ENCODE measurements around the gene B3GNT7.
A peak's percentile ranks its signal among the peaks of the same experiment; 100 is the strongest.

Gene B3GNT7

DNA sequence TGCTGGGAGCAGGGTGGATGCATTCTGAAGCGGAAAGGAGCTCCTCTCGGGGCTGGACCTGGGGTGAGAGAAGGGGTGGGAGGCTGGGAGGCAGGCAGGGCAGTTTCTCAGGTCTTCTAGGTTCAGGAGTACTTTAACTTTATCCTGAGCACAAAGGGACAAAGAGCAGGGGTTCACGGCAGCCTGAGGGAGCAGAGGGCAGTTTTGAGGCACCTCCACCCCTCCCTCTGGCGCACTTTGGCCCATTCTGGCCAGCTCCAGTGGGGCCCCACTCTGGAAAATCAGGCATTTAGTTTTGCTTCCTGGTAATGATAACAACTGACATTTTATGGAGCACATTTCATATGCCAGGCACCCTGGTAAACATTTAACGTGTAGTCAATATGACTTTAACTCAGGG, 14.3 kb downstream of the B3GNT7 start:
- Histone ChIP-seq H2AFZ (ENCODE audit: low read depth, low read length) (no peak overlapping the region), H4K91ac (ENCODE audit: low read length) (no peak overlapping the region), H2AK5ac (ENCODE audit: low read length, severe bottlenecking) (peak overlapping the region; percentile 21), H2BK15ac (ENCODE audit: low read depth, poor library complexity, severe bottlenecking) (no peak overlapping the region), H3K4me3 (ENCODE audit: insufficient read depth in 1 of 2, low read depth in 1 of 2, low read length in 2 of 2) (no peak overlapping the region), H3K23ac (ENCODE audit: low read length in 2 of 2) (peak overlapping the region in 1 of 2 experiments; percentile 31), H3K4me1 (ENCODE audit: control insufficient read depth, insufficient read depth, low read depth, low read length) (peaks cover 16% of the 10 kb centered on the region), H4K8ac (ENCODE audit: low read length) (no peak overlapping the region), H3K4ac (ENCODE audit: low read depth in 1 of 2, low read length in 2 of 2) (no peak overlapping the region), H3K18ac (ENCODE audit: low read depth in 1 of 2, low read length in 2 of 2) (no peak overlapping the region), H3K27ac (ENCODE audit: low read length, poor library complexity, severe bottlenecking) (no peak overlapping the region), H3K27me3 (ENCODE audit: control insufficient read depth in 1 of 2, insufficient read depth in 1 of 2, low read length in 2 of 2) (peaks cover 0 to 24% of the 10 kb centered on the region in 2 experiments), H3K9me3 (ENCODE audit: control insufficient read depth, low read length) (peaks cover 3% of the 10 kb centered on the region), H3K79me1 (replicated peaks; ENCODE audit: low read length, poor library complexity, severe bottlenecking) (peaks cover 1% of the 10 kb centered on the region), H3K4me2 (ENCODE audit: low read length, poor library complexity, severe bottlenecking) (no peak overlapping the region), H2BK120ac (ENCODE audit: low read depth, low read length) (no peak overlapping the region), H3K36me3 (ENCODE audit: control insufficient read depth in 1 of 2, insufficient read depth in 2 of 2, low read depth in 1 of 2, low read length in 2 of 2) (no peaks in the 10 kb centered on the region), H2BK12ac (ENCODE audit: low read length in 2 of 2) (no peak overlapping the region), H2BK5ac (ENCODE audit: low read depth, low read length, poor library complexity, severe bottlenecking) (no peak overlapping the region), H3K9ac (ENCODE audit: low read length) (no peak overlapping the region), H3K14ac (ENCODE audit: low read length in 2 of 2) (no peak overlapping the region)
- DNase-seq: no peak
- 96% methylated on average over 5 of the region's 5 CpGs for WGBS

DNA sequence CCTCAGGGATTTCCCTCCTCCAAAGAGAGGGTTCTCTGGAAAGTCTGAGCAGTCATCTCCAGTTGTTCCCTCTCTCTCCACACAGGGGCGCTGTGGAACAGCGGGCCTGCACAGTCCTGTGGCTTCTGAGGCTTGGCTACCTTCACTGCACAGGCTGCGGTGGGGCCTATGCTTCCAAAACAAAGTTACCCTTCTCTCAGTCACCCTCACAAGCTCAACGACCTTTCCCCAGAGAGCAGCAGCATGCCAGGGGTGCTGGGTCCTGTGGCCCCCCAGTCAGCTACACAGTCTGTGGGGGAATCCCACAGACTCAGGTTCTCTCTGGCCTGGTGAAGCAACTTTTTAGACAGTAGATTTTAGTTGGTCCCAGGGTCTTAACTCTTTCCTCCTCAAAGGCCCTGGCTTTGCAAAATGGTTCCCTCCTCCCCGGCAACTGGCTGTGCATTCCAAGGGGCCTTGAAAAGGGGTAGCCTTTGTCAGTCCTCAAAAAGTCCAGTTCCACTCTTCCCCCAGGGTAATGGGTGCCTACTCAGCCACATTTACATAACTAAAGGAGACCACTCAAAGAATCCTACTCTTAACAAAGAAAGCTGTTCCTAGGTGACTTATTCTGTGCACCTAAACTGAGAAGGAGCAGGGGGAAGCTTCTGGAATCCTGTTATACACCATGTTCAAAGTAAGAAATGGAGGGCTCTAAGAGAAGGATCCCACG, 14.9 kb downstream of the B3GNT7 start:
- Histone ChIP-seq H2AK5ac (ENCODE audit: low read length, severe bottlenecking) (no peak overlapping the region), H2AFZ (ENCODE audit: low read depth, low read length) (no peak overlapping the region), H2BK15ac (ENCODE audit: low read depth, poor library complexity, severe bottlenecking) (no peak overlapping the region), H3K9ac (ENCODE audit: low read length) (no peak overlapping the region), H3K23ac (ENCODE audit: low read length in 2 of 2) (no peak overlapping the region), H4K91ac (ENCODE audit: low read length) (no peak overlapping the region), H3K36me3 (ENCODE audit: control insufficient read depth in 1 of 2, insufficient read depth in 2 of 2, low read depth in 1 of 2, low read length in 2 of 2) (no peaks in the 10 kb centered on the region), H3K18ac (ENCODE audit: low read depth in 1 of 2, low read length in 2 of 2) (no peak overlapping the region), H3K27ac (ENCODE audit: low read length, poor library complexity, severe bottlenecking) (no peak overlapping the region), H3K14ac (ENCODE audit: low read length in 2 of 2) (no peak overlapping the region), H3K4me3 (ENCODE audit: insufficient read depth in 1 of 2, low read depth in 1 of 2, low read length in 2 of 2) (peak overlapping the region in 1 of 2 experiments; percentile 31), H3K4me2 (ENCODE audit: low read length, poor library complexity, severe bottlenecking) (no peak overlapping the region), H3K4me1 (ENCODE audit: control insufficient read depth, insufficient read depth, low read depth, low read length) (peaks cover 14% of the 10 kb centered on the region), H3K9me3 (ENCODE audit: control insufficient read depth, low read length) (peaks cover 3% of the 10 kb centered on the region), H2BK120ac (ENCODE audit: low read depth, low read length) (no peak overlapping the region), H2BK5ac (ENCODE audit: low read depth, low read length, poor library complexity, severe bottlenecking) (no peak overlapping the region), H4K8ac (ENCODE audit: low read length) (no peak overlapping the region), H3K79me1 (replicated peaks; ENCODE audit: low read length, poor library complexity, severe bottlenecking) (peaks cover 1% of the 10 kb centered on the region), H2BK12ac (ENCODE audit: low read length in 2 of 2) (no peak overlapping the region), H3K27me3 (ENCODE audit: control insufficient read depth in 1 of 2, insufficient read depth in 1 of 2, low read length in 2 of 2) (peaks cover 0 to 24% of the 10 kb centered on the region in 2 experiments), H3K4ac (ENCODE audit: low read depth in 1 of 2, low read length in 2 of 2) (no peak overlapping the region)
- 58% methylated on average over 5 of the region's 6 CpGs for WGBS
- no peak for DNase-seq

- no peak overlapping the region for H2AFZ ChIP-seq (ENCODE audit: low read depth, low read length)
Measured at GRCh38 chr2:231411237-231411636, 15.7 kb downstream of the B3GNT7 start.

DNA sequence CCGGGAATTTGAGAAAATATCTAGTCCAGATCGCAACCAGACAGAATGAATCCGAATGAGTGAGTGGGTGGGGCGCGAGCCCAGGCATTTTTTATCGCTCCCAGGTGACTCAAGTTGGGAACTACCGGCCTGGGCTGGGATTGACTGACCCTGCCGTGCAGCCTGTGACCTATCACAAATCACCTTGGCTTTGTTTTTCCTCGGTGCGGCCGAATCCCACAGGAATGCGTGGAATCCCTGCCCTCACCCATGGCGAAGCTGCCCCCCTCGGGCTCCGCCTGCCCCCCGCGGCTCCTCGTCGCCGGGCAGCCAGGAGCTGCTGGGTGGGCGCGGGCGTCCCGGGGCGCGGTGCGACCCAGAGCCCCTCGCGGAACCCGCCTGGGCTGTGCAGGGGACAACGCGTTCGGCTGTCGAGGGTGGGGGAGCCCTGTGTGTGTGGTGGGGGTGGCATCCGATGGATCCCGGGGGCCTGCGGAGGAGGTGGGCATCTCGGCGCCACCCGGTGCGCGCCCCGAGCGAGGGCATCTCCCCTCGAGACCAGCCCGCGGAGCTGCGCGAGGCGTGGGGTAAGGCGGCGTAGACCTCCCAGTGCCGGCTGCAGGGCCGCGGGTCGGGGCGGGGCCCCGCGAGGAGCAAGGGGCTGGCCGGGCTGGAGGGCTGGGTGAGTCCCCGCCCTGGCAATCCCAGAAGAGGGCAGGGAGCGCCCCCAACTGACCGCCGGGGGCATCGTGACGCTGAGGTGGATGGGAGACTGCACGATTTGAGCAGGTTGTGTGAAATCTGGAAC, 16.5 kb downstream of the B3GNT7 start:
- Histone ChIP-seq H3K23ac (ENCODE audit: low read length in 2 of 2) (peak overlapping the region in 1 of 2 experiments; percentile 43), H3K9me3 (ENCODE audit: control insufficient read depth, low read length) (peaks cover 3% of the 10 kb centered on the region), H3K14ac (ENCODE audit: low read length in 2 of 2) (peak overlapping the region in 1 of 2 experiments; percentile 87), H4K8ac (ENCODE audit: low read length) (peak overlapping the region; percentile 95), H2AFZ (ENCODE audit: low read depth, low read length) (peak overlapping the region; percentile 93), H3K9ac (ENCODE audit: low read length) (peak overlapping the region; percentile 73), H2BK15ac (ENCODE audit: low read depth, poor library complexity, severe bottlenecking) (no peak overlapping the region), H3K27me3 (ENCODE audit: control insufficient read depth in 1 of 2, insufficient read depth in 1 of 2, low read length in 2 of 2) (peaks cover 0 to 24% of the 10 kb centered on the region in 2 experiments), H3K27ac (ENCODE audit: low read length, poor library complexity, severe bottlenecking) (peak overlapping the region; percentile 72), H2AK5ac (ENCODE audit: low read length, severe bottlenecking) (peak overlapping the region; percentile 68), H2BK12ac (ENCODE audit: low read length in 2 of 2) (peak overlapping the region in 1 of 2 experiments; percentile 94), H3K4me2 (ENCODE audit: low read length, poor library complexity, severe bottlenecking) (peak overlapping the region; percentile 94), H3K4me3 (ENCODE audit: insufficient read depth in 1 of 2, low read depth in 1 of 2, low read length in 2 of 2) (peak overlapping the region; percentile 71 to 80), H2BK120ac (ENCODE audit: low read depth, low read length) (peak overlapping the region; percentile 24), H3K36me3 (ENCODE audit: control insufficient read depth in 1 of 2, insufficient read depth in 2 of 2, low read depth in 1 of 2, low read length in 2 of 2) (no peaks in the 10 kb centered on the region), H3K4ac (ENCODE audit: low read depth in 1 of 2, low read length in 2 of 2) (peak overlapping the region in 1 of 2 experiments; percentile 88), H3K4me1 (ENCODE audit: control insufficient read depth, insufficient read depth, low read depth, low read length) (peaks cover 10% of the 10 kb centered on the region), H3K79me1 (replicated peaks; ENCODE audit: low read length, poor library complexity, severe bottlenecking) (no peaks in the 10 kb centered on the region), H4K91ac (ENCODE audit: low read length) (peak overlapping the region; percentile 91), H2BK5ac (ENCODE audit: low read depth, low read length, poor library complexity, severe bottlenecking) (peak overlapping the region; percentile 95), H3K18ac (ENCODE audit: low read depth in 1 of 2, low read length in 2 of 2) (peak overlapping the region; percentile 93 to 94)
- peak; percentile 82 for DNase-seq
- WGBS: 1% methylated on average over 65 of the region's 67 CpGs

More at GRCh38 chr2:231411237-231411636, 15.7 kb downstream of the B3GNT7 start:
- Histone ChIP-seq H2BK15ac (ENCODE audit: low read depth, poor library complexity, severe bottlenecking) (no peak overlapping the region), H2AK5ac (ENCODE audit: low read length, severe bottlenecking) (peak overlapping the region; percentile 42), H2BK12ac (ENCODE audit: low read length in 2 of 2) (no peak overlapping the region), H3K14ac (ENCODE audit: low read length in 2 of 2) (no peak overlapping the region), H3K18ac (ENCODE audit: low read depth in 1 of 2, low read length in 2 of 2) (no peak overlapping the region), H3K27ac (ENCODE audit: low read length, poor library complexity, severe bottlenecking) (peak overlapping the region; percentile 51), H3K4me1 (ENCODE audit: control insufficient read depth, insufficient read depth, low read depth, low read length) (peaks cover 10% of the 10 kb centered on the region), H3K23ac (ENCODE audit: low read length in 2 of 2) (no peak overlapping the region), H3K4ac (ENCODE audit: low read depth in 1 of 2, low read length in 2 of 2) (no peak overlapping the region), H3K9me3 (ENCODE audit: control insufficient read depth, low read length) (peaks cover 3% of the 10 kb centered on the region), H3K4me2 (ENCODE audit: low read length, poor library complexity, severe bottlenecking) (no peak overlapping the region), H3K79me1 (replicated peaks; ENCODE audit: low read length, poor library complexity, severe bottlenecking) (no peaks in the 10 kb centered on the region), H3K9ac (ENCODE audit: low read length) (no peak overlapping the region), H4K91ac (ENCODE audit: low read length) (no peak overlapping the region), H4K8ac (ENCODE audit: low read length) (no peak overlapping the region), H3K27me3 (ENCODE audit: control insufficient read depth in 1 of 2, insufficient read depth in 1 of 2, low read length in 2 of 2) (peaks cover 0 to 24% of the 10 kb centered on the region in 2 experiments), H3K36me3 (ENCODE audit: control insufficient read depth in 1 of 2, insufficient read depth in 2 of 2, low read depth in 1 of 2, low read length in 2 of 2) (no peaks in the 10 kb centered on the region), H2BK5ac (ENCODE audit: low read depth, low read length, poor library complexity, severe bottlenecking) (no peak overlapping the region), H2BK120ac (ENCODE audit: low read depth, low read length) (no peak overlapping the region), H3K4me3 (ENCODE audit: insufficient read depth in 1 of 2, low read depth in 1 of 2, low read length in 2 of 2) (peak overlapping the region in 1 of 2 experiments; percentile 80)
- DNase-seq: no peak
- WGBS: 49% methylated on average over 3 of the region's 3 CpGs

Data from mesenchymal stem cell (in vitro differentiated cells and primary cell).